GM06990 (cell line): ENCODE measurements around the gene CRMP1.

Experiments
- DNase-seq: peaks from one replicate; pipeline ENCODE4 v3.0.0-alpha.2; 2011; ENCODE audit not compliant: insufficient read length; ENCODE audit errors: extremely low read depth
- H3K27me3 ChIP-seq: replicated peaks from 2 replicates; pipeline ENCODE4 v1.6.0; 2011; ENCODE audit warnings: low read length; ENCODE audit not compliant: control insufficient read depth, insufficient read depth
- H3K36me3 ChIP-seq: 2 replicates; pipeline ENCODE4 v1.5.1; 2011; ENCODE audit warnings: low read length; ENCODE audit not compliant: control insufficient read depth, insufficient read depth
- H3K4me3 ChIP-seq: replicated peaks from 2 replicates; pipeline ENCODE4 v1.5.1; 2011; ENCODE audit warnings: low read depth, mild to moderate bottlenecking, control low read depth, low read length
- CTCF ChIP-seq: IDR thresholded peaks from 2 replicates; pipeline ENCODE4 v1.5.1; 2011; ENCODE audit warnings: low read length, control low read depth, mild to moderate bottlenecking, inconsistent platforms; ENCODE audit not compliant: insufficient read depth, poor library complexity, severe bottlenecking

The CRMP1 gene

GRCh38 chr4:5798462-5798861 lies 94.4 kb downstream of the CRMP1 start:
- peaks cover 12% of the 10 kb centered on the region for H3K36me3 ChIP-seq
- TF ChIP-seq CTCF = no peak
- no peaks in the 10 kb centered on the region for H3K27me3 ChIP-seq
- no peak for DNase-seq
- no peak overlapping the region for H3K4me3 ChIP-seq

DNA sequence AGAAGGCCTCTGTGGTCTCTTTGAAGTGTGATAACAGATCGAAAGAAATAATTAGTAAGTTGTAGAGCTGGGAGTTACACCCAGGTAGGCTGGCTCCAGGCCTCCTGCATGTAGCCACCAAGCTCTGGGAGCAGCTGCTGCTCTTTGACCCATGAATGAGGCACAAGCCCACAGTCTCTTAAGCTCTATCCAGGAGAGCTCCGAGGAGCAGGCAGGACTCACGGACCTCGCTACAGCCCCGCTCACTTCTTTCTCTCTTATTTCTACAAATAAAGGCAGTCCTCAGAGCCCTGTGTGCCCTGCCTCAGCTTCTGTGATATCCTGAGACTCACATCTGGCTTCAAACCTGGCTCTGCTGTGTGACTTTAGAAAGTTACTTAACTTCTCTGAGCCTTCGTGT lies 95.0 kb downstream of the CRMP1 start:
- DNase-seq = no peak
- TF ChIP-seq CTCF = no peak
- peaks cover 12% of the 10 kb centered on the region for H3K36me3 ChIP-seq
- H3K27me3 ChIP-seq = no peaks in the 10 kb centered on the region
- no peak overlapping the region for H3K4me3 ChIP-seq

GRCh38 chr4:5796976-5797375 lies 95.9 kb downstream of the CRMP1 start:
- H3K27me3 ChIP-seq = no peaks in the 10 kb centered on the region
- no peak for DNase-seq
- no peak overlapping the region for H3K4me3 ChIP-seq
- no peak for TF ChIP-seq CTCF
- H3K36me3 ChIP-seq = peaks cover 12% of the 10 kb centered on the region

GRCh38 chr4:5795580-5795979 lies 97.3 kb downstream of the CRMP1 start:
- no peak overlapping the region for H3K4me3 ChIP-seq
- DNase-seq = no peak
- peaks cover 12% of the 10 kb centered on the region for H3K36me3 ChIP-seq
- no peaks in the 10 kb centered on the region for H3K27me3 ChIP-seq
- TF ChIP-seq CTCF = no peak

GRCh38 chr4:5793514-5793913 lies 99.4 kb downstream of the CRMP1 start:
- TF ChIP-seq CTCF = no peak
- no peak overlapping the region for H3K4me3 ChIP-seq
- peaks cover 7% of the 10 kb centered on the region for H3K36me3 ChIP-seq

DNA sequence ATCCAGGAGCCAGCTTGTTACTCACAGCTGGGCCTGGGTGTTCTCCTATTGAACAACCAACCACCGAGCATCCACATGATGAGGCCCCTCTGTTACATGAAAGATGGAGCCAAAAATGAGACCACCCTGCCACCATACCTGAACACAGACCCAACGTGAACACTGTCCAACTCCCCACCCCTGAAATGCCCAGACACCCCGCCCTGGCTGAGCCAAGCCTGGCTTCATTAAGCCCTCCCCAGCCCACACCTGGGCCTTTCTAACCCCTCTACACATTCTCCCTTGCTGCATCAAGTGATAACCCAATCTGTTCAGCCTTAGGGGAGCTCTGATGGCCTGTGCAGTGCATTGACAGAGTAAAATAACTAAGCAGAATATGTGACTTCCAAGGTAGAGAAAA lies 101.2 kb downstream of the CRMP1 start:
- peaks cover 6% of the 10 kb centered on the region for H3K36me3 ChIP-seq
- TF ChIP-seq CTCF = no peak
- DNase-seq = no peak
- no peak overlapping the region for H3K4me3 ChIP-seq
- H3K27me3 ChIP-seq = no peaks in the 10 kb centered on the region

More at GRCh38 chr4:5793514-5793913, 99.4 kb downstream of the CRMP1 start:
- DNase-seq = no peak
- H3K27me3 ChIP-seq = no peaks in the 10 kb centered on the region
